SK-N-MC (cell line): ENCODE results near the gene TRAPPC14.
"Not testable (repeated sequence)": the region's sequence is repeated elsewhere in the genome, so short reads cannot be mapped to it uniquely, and the experiment has no call there.

Experiments
- EZH2 ChIP-seq: fragments of 200-600 bp; sonication (generic); IDR thresholded peaks from one replicate; pipeline ENCODE4 v1.6.1; 2017; ENCODE audit warnings: antibody characterized with exemption
- FOXP2 ChIP-seq: optimal IDR thresholded peaks from 2 replicates; pipeline ENCODE3; 2011; ENCODE audit warnings: mild to moderate bottlenecking, moderate library complexity; ENCODE audit not compliant: insufficient read depth; ENCODE audit errors: extremely low read length, control extremely low read depth
- POLR2AphosphoS5 ChIP-seq: IDR thresholded peaks from 2 replicates; pipeline ENCODE4 v1.6.1; 2012; ENCODE audit warnings: mild to moderate bottlenecking, low read depth, low read length, borderline replicate concordance

- not testable (repeated sequence) for TF ChIP-seq EZH2, POLR2AphosphoS5, FOXP2
These were observed 24.1 kb upstream of the TRAPPC14 start for GRCh38 chr7:100182616-100183015.
